Endothelial cell of umbilical vein (primary cell): ENCODE measurements around the gene TESMIN.

Experiments
- EZH2 ChIP-seq: IDR thresholded peaks from 2 replicates; pipeline ENCODE4 v1.6.1; 2012; ENCODE audit warnings: borderline replicate concordance, low read depth, mild to moderate bottlenecking, moderate library complexity, low read length, inconsistent platforms; ENCODE audit not compliant: severe bottlenecking
- FOS ChIP-seq: IDR thresholded peaks from 2 replicates; pipeline ENCODE4 v1.6.1; 2011; ENCODE audit warnings: mild to moderate bottlenecking, low read length, moderate library complexity, borderline replicate concordance; ENCODE audit not compliant: insufficient read depth
- GATA2 ChIP-seq: IDR thresholded peaks from 2 replicates; pipeline ENCODE4 v1.7.0; 2011; ENCODE audit warnings: low read depth, mild to moderate bottlenecking, moderate library complexity, mixed read lengths, low read length; ENCODE audit not compliant: insufficient read length, insufficient read depth
- JUN ChIP-seq: IDR thresholded peaks from 2 replicates; pipeline ENCODE4 v1.6.1; 2011; ENCODE audit warnings: borderline replicate concordance, low read depth; ENCODE audit not compliant: insufficient read length, insufficient read depth
- MAX ChIP-seq: IDR thresholded peaks from 2 replicates; pipeline ENCODE4 v1.6.1; 2011; ENCODE audit not compliant: insufficient read depth, insufficient read length
- POLR2A ChIP-seq: IDR thresholded peaks from 2 replicates; pipeline ENCODE4 v1.6.1; 2012; ENCODE audit warnings: low read depth, mild to moderate bottlenecking, control low read depth, low read length
- POLR2AphosphoS5 ChIP-seq: IDR thresholded peaks from 2 replicates; pipeline ENCODE4 v1.6.1; 2012; ENCODE audit warnings: low read depth, mild to moderate bottlenecking, control low read depth, low read length, moderate library complexity; ENCODE audit not compliant: insufficient read depth
- TF ChIP-seq, protein P1 (sequence below), 2 donors: IDR thresholded peaks; 1 replicate in 1 of 2; 2 replicates in 1 of 2; pipeline ENCODE4 v1.5.1; 2011; ENCODE audit warnings: low read length in 2 of 2, mild to moderate bottlenecking in 2 of 2, moderate library complexity in 2 of 2, control low read depth in 1 of 2, inconsistent platforms in 1 of 2, low read depth in 1 of 2; ENCODE audit not compliant: insufficient read depth in 1 of 2; ENCODE audit errors: extremely low read depth in 1 of 2

- TF ChIP-seq, protein P1, sequence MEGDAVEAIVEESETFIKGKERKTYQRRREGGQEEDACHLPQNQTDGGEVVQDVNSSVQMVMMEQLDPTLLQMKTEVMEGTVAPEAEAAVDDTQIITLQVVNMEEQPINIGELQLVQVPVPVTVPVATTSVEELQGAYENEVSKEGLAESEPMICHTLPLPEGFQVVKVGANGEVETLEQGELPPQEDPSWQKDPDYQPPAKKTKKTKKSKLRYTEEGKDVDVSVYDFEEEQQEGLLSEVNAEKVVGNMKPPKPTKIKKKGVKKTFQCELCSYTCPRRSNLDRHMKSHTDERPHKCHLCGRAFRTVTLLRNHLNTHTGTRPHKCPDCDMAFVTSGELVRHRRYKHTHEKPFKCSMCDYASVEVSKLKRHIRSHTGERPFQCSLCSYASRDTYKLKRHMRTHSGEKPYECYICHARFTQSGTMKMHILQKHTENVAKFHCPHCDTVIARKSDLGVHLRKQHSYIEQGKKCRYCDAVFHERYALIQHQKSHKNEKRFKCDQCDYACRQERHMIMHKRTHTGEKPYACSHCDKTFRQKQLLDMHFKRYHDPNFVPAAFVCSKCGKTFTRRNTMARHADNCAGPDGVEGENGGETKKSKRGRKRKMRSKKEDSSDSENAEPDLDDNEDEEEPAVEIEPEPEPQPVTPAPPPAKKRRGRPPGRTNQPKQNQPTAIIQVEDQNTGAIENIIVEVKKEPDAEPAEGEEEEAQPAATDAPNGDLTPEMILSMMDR (IDR thresholded peaks at IDR 0.05; ENCODE audit: extremely low read depth in 1 of 2, insufficient read depth in 1 of 2, low read depth in 1 of 2, low read length in 2 of 2), result no peak
- TF ChIP-seq POLR2A, result no peak
- no peak for TF ChIP-seq EZH2
- TF ChIP-seq MAX, result no peak
- TF ChIP-seq POLR2AphosphoS5, result peak; percentile 54
- TF ChIP-seq GATA2, result no peak
- no peak for TF ChIP-seq JUN
- no peak for TF ChIP-seq FOS
Observed at GRCh38 chr11:68751331-68751856, at the start of gene TESMIN.
